ENCODE results near the gene GZF1. TPM values are rescaled to one million over a fixed set of nuclear protein-coding genes. Genes with fewer than 3 reads are reported as not detected.

GZF1 gene
- total RNA-seq: 1 to 10 TPM; 5.9 to 9.5 TPM

DNA sequence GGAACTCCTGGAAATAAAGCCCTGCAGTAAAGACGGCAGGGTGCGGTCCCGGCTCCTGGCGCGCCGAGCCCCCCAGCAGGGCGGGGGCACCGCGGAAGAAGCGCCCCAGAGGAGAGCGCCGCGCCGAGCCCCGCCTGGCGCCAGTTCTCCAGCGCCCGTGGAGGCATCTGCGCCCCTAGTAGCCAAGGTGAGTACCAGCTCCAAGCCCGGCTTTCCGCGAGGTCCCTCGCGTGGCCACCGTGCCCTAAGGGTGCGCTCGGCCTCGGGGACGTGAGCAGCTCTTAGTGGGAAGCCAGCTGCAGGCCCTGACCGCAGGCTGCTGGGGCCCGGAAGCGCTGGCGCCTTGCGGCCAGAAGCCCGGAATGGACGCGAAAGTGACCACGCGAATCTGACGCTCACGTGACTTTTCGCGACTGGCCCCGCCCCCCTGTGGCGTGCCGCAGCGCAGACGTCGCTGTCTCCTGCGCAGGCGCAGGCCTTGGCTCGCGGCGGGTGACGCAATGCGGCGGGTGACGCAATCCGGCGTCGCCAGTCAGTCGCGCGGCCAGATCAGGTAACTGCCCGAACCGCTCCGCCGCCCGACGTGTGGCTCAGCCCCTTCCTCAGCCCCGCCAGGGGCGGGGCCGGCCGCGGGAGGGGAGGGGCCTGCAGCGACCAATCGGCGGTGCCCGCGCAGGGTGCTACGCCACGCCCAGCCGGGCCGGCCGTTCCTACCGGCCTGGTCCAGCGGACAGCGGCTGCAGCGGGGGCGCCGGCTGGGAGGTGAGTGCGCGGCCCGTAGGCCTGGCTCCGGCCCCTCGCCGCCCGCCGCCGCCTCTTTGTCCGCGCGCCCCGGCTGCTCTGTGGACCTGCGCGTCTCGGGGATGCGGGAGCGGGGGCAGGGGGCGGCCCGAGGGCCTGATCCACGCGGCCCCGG lies at the start of gene GZF1:
Gene GZF1 (plus strand): TSS at position 707 of the 916 bp plus-strand sequence. CDS start 2,202 bp downstream, outside the sequence.
- H3K4me1 Mint-ChIP-seq (ENCODE audit: low read depth): peaks cover 57% of the 10 kb centered on the region
- ATAC-seq (replicated peaks in 1 of 2) (peak; percentile 81), DNase-seq (peak; percentile 97 to 99)
- peaks cover 4 to 15% of the 10 kb centered on the region in 2 donors for H3K36me3 Mint-ChIP-seq (ENCODE audit: insufficient read depth in 2 of 2)
- H3K4me3 Mint-ChIP-seq: peak within 1 kb of the TSS; percentile 95 to 96
- H3K27ac Mint-ChIP-seq: peak within 1 kb of the TSS; percentile 99
- H3K9me3 Mint-ChIP-seq: no peaks in the 10 kb centered on the region
- H3K27me3 Mint-ChIP-seq (ENCODE audit: low read depth): no peaks in the 10 kb centered on the region

DNA sequence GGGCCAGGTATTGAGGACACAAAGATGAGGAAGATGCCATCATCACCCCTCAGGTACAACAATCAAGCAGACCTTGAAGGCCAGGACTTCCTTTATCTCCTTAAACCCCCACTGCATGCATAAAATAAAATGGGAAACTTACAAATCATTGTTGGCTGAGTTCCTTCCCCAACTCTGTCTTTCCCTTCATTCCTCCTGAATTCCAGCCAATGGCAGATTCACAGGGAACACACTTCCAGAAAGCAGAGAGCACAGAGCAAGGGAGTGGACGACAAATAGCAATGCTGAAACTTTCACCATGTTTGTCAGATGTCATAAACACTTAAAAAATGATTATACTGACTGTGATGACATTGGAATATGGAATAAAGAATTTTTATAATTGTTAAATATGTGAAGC lies 48.7 kb upstream of the GZF1 start:
- DNase-seq (no peak), ATAC-seq (replicated peaks in 1 of 2) (no peak)
- no peaks in the 10 kb centered on the region for H3K36me3 Mint-ChIP-seq (ENCODE audit: insufficient read depth in 2 of 2)
- H3K27ac Mint-ChIP-seq: no peak overlapping the region
- peaks cover 5% of the 10 kb centered on the region for H3K4me1 Mint-ChIP-seq (ENCODE audit: low read depth)
- H3K9me3 Mint-ChIP-seq: no peaks in the 10 kb centered on the region
- H3K27me3 Mint-ChIP-seq (ENCODE audit: low read depth): peaks cover 6% of the 10 kb centered on the region
- no peak overlapping the region for H3K4me3 Mint-ChIP-seq

DNA sequence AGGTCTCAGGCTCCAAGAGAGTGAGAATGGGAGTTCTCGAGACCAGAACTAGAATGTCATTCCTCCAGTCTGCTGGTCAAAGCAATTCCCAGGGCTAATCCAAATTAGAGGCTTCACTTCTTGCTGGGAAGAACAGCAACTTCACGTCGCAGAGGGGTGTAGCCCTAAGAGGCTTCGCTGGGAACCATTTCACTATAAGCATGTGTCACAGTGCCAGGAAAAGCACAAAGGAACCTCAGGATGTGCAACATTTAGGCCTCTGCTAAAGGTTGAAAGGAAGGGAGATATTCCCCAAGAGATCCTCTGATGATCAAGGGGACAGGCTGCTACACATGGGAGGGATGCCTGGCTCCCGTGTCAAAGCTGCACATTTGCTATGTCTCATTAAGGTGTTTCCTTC lies 47.3 kb upstream of the GZF1 start:
- H3K27ac Mint-ChIP-seq: no peak overlapping the region
- H3K4me1 Mint-ChIP-seq (ENCODE audit: low read depth): no peaks in the 10 kb centered on the region

DNA sequence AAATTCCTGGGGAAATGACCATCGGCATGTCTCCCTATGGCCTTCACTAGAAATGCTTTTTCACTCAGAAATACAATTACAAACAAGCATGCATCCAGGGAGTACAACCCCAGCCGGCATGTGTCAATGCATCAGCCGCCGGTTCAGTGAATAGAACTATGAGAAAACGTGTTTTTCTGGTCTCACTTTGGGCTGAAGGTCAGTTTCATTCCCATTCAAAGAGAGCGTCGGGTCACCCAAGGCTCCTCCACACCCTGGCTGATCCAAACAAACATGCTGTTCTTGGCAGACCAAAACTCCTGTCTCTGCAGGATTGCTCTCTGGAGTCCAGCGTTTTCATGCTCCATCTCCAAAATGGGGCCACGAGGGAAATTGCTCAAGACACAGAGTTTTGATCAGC lies 46.9 kb upstream of the GZF1 start:
- Mint-ChIP-seq H3K4me1 (ENCODE audit: low read depth) (no peaks in the 10 kb centered on the region), H3K4me3 (no peak overlapping the region), H3K36me3 (ENCODE audit: insufficient read depth in 2 of 2) (no peaks in the 10 kb centered on the region), H3K27me3 (ENCODE audit: low read depth) (peaks cover 6% of the 10 kb centered on the region), H3K9me3 (no peaks in the 10 kb centered on the region), H3K27ac (no peak overlapping the region)
- DNase-seq (no peak), ATAC-seq (replicated peaks in 1 of 2) (no peak)

More for the DNA sequence above, 47.3 kb upstream of the GZF1 start:
- no peak for DNase-seq
- Mint-ChIP-seq H3K27me3 (ENCODE audit: low read depth) (peaks cover 6% of the 10 kb centered on the region), H3K9me3 (no peaks in the 10 kb centered on the region), H3K4me3 (no peak overlapping the region), H3K36me3 (ENCODE audit: insufficient read depth in 2 of 2) (no peaks in the 10 kb centered on the region)
- no peak for ATAC-seq (replicated peaks in 1 of 2)

DNA sequence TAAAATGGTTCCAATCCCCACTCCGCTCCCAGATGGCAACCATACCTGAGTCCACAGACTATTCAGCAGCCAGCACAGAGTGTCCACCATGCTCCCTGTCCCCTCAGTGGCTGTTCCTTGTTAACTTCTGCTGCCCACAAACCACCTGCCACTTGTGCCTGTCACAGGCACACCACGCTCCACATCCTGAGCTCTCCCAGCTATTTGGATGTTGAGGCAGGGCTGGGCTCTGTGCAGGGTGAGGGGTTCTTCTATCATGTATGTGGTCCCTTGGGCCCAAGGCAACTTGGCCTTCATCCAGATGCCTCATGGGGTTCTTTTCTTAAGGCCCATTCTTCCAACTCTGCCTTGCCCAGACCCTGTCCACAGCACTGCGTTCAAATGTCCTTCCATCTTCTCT lies 45.4 kb upstream of the GZF1 start:
- peaks cover 6% of the 10 kb centered on the region for H3K27me3 Mint-ChIP-seq (ENCODE audit: low read depth)

DNA sequence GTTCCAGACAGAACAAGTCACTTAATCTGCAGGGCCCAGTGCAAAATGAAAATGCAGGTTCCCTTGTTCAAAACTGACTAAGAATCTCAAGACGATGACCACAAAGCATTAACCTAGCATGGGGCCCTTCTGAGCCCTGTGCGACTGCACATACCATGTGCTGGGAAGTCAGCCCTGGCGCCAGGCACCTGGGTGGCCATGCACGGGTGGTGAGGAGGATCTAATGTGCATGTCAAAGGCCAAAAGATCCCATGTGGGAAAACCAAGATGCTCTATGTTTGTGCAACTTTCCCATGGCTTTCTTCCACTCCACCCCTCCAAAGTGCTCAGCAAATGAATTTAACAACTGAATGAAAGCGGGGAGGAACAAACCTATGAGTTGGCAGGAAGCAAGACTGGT lies 44.9 kb upstream of the GZF1 start:
- peaks cover 6% of the 10 kb centered on the region for H3K27me3 Mint-ChIP-seq (ENCODE audit: low read depth)
- no peak for DNase-seq
- no peak overlapping the region for H3K27ac Mint-ChIP-seq
- no peaks in the 10 kb centered on the region for H3K36me3 Mint-ChIP-seq (ENCODE audit: insufficient read depth in 2 of 2)
- no peaks in the 10 kb centered on the region for H3K4me1 Mint-ChIP-seq (ENCODE audit: low read depth)
- H3K9me3 Mint-ChIP-seq: no peaks in the 10 kb centered on the region
- ATAC-seq (replicated peaks in 1 of 2): no peak
- no peak overlapping the region for H3K4me3 Mint-ChIP-seq

More for the DNA sequence above, 45.4 kb upstream of the GZF1 start:
- ATAC-seq (replicated peaks in 1 of 2): no peak
- no peak overlapping the region for H3K4me3 Mint-ChIP-seq
- H3K36me3 Mint-ChIP-seq (ENCODE audit: insufficient read depth in 2 of 2): no peaks in the 10 kb centered on the region
- H3K9me3 Mint-ChIP-seq: no peaks in the 10 kb centered on the region
- no peak overlapping the region for H3K27ac Mint-ChIP-seq
- DNase-seq: no peak
- H3K4me1 Mint-ChIP-seq (ENCODE audit: low read depth): no peaks in the 10 kb centered on the region

DNA sequence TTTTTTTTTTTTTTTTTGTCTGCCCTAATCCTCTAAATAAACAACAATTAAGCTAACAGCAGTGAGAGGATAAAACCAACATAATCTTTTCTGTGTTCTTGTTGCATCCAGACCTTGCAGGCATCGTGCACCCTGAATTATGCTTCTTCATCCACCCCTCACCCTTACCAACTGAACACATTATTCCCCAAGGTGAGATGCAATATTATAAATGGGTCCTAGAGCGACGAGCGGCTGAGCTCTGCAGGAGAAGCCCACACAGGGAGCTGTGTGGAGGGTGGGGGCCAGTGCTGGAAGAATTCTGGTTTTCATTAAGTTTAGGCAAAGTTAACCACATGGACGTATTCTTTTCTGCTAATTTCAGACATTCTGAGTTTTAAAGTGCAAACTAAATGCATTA lies 43.6 kb upstream of the GZF1 start:
- Mint-ChIP-seq H3K4me3 (no peak overlapping the region), H3K27me3 (ENCODE audit: low read depth) (no peaks in the 10 kb centered on the region)
- no peak for ATAC-seq (replicated peaks in 1 of 2)

DNA sequence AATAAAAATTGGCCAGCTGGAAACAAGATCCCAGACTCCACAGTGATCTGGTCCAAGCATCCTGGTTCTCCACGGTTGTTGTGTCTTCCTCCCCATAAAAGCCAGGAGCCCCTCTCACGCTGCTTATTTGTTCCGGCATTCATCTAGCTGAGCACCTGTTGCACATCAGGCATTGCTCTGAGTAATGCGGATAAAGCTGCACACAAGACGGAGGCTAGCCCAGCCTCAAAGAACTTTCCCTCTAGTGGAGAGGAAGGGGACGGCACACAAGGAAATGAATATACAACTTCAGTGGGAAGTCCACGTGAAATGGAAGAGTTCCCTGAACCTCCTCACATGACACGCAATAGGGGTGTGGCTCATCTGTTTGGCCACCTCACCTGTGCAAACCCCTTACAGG lies 41.7 kb upstream of the GZF1 start:
- no peaks in the 10 kb centered on the region for H3K27me3 Mint-ChIP-seq (ENCODE audit: low read depth)
- no peak for ATAC-seq (replicated peaks in 1 of 2)

More for the DNA sequence above, 43.6 kb upstream of the GZF1 start:
- DNase-seq: no peak
- Mint-ChIP-seq H3K36me3 (ENCODE audit: insufficient read depth in 2 of 2) (no peaks in the 10 kb centered on the region), H3K27ac (no peak overlapping the region), H3K4me1 (ENCODE audit: low read depth) (no peaks in the 10 kb centered on the region), H3K9me3 (no peaks in the 10 kb centered on the region)

DNA sequence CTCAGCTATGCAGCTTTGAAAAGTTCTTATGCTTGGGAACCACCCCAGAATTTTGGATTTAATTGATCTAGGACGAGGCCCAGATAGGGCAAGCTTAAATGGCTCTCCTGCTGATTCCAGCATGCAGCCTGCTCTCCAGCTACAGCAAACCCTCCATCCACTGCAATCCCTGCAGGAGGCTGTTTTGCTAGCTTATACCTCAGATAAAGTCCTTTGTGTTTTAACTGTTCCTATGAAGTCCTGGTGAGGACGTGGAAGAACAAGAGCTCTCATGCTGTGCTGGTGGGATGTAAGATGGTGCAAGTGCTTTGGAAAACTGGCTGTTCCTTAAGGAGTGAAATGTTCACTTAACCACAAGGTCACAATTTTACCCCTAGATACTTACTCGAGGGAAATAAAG lies 36.9 kb upstream of the GZF1 start:
- H3K4me3 Mint-ChIP-seq: no peak overlapping the region
- no peaks in the 10 kb centered on the region for H3K4me1 Mint-ChIP-seq (ENCODE audit: low read depth)
- no peaks in the 10 kb centered on the region for H3K27me3 Mint-ChIP-seq (ENCODE audit: low read depth)
- no peak overlapping the region for H3K27ac Mint-ChIP-seq
- ATAC-seq (replicated peaks in 1 of 2) (no peak), DNase-seq (no peak)
- no peaks in the 10 kb centered on the region for H3K9me3 Mint-ChIP-seq
- peaks cover 1 to 3% of the 10 kb centered on the region in 2 donors for H3K36me3 Mint-ChIP-seq (ENCODE audit: insufficient read depth in 2 of 2)

More for the DNA sequence above, 41.7 kb upstream of the GZF1 start:
- Mint-ChIP-seq H3K27ac (no peak overlapping the region), H3K4me1 (ENCODE audit: low read depth) (no peaks in the 10 kb centered on the region), H3K9me3 (no peaks in the 10 kb centered on the region), H3K4me3 (no peak overlapping the region), H3K36me3 (ENCODE audit: insufficient read depth in 2 of 2) (no peaks in the 10 kb centered on the region)
- no peak for DNase-seq

DNA sequence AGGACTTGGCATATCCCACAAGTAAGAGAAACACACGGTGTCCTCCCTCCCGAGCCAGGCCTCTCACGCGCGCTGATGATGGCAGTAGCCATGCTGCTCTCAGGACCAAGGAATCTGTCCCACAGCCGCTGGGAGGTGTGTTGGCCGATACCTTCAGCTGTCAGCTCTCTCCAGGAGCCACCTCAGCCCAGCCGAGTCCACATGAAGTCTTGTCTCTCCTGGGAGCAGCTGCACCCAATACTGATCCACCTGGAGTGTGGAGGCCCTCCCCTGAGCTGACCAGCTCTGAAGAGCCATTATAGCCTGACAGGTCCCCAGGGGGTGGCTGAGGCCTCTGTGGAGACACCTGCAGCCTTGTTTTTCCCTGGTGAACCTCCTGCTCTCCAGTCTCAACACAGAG lies 35.2 kb upstream of the GZF1 start:
- Mint-ChIP-seq H3K9me3 (no peaks in the 10 kb centered on the region), H3K27me3 (ENCODE audit: low read depth) (no peaks in the 10 kb centered on the region), H3K4me1 (ENCODE audit: low read depth) (no peaks in the 10 kb centered on the region), H3K27ac (no peak overlapping the region), H3K36me3 (ENCODE audit: insufficient read depth in 2 of 2) (peaks cover 3 to 4% of the 10 kb centered on the region in 2 donors), H3K4me3 (no peak overlapping the region)
- no peak for DNase-seq
- ATAC-seq (replicated peaks in 1 of 2): no peak

DNA sequence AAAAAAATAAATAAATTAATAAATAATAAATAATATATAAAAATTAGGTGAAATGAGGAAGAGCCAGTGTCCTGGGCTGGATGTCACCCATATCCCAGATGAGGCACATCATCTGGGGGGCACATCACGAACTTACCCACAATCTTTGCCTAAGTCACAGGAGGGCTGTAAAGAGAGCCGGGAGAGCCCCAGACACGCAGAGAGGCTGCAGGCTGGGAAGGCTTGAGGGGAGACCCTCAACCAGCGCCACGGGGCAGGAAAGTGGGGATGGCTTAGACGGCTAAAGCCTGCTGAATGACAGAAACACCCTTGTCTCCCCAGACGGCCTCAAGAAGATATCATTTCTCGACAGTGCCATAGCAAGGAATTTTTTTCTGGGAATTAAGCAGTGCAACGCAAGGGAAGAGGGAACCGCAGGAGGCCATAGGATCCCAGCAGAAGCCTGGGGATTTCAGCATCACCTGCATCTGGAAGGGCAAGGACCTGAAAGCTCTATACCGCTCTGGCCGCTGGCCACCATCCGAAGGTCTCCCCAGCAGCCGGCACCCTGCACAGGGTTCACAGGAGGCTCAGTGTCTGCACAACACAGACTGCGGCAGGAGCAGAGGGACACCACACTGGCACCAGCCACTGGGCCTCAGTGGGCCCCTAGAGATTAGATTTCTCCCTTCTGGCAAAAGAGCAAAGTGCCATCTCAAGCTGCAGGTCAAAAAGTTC lies 34.2 kb upstream of the GZF1 start:
- no peak for DNase-seq
- no peaks in the 10 kb centered on the region for H3K4me1 Mint-ChIP-seq (ENCODE audit: low read depth)
- no peak overlapping the region for H3K4me3 Mint-ChIP-seq
- H3K27ac Mint-ChIP-seq: no peak overlapping the region
- no peak for ATAC-seq (replicated peaks in 1 of 2)
- H3K27me3 Mint-ChIP-seq (ENCODE audit: low read depth): no peaks in the 10 kb centered on the region
- no peaks in the 10 kb centered on the region for H3K9me3 Mint-ChIP-seq
- H3K36me3 Mint-ChIP-seq (ENCODE audit: insufficient read depth in 2 of 2): peaks cover 3 to 4% of the 10 kb centered on the region in 2 donors

DNA sequence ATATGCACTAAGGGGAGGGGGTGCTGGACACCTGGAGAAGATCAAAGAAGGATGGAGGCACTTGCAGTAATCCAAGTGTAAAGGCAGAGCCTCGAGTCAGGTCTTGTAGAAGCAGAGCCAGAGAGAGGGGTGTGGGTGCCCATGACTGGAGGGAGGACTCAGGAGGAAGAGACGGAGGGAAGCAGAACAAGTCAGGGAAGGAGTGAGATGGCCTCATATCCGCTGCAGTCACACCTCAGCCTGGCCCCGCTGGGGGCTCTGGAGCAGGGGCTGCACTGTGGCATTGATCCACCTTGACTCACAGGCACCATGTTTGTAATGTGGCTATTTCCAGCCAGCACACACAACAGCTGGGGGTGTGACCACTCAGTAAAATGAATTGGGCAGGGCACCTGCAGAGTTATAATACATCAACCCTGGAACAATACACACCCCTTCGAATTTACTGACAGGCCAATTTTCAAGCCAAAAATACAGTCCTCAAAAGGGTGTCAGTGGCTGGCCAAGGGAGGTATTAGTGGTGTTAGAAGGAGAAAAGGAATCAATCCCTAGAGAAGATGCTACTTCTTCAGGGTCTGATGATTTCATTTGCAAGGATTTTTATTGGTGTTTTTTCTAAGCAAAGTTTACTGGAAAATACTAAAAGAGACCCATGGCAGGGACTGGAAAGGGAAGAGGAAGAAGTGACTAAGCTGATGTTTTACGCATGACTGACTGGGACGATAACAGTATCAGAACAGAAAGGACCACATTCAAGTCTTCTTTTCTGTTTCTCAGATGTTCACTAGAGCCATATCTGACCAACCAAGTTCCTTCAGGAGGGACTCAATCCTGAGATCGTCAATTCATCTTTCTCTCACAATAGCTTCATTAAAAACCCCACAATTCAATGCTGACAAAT lies 30.3 kb upstream of the GZF1 start:
- DNase-seq (no peak), ATAC-seq (replicated peaks in 1 of 2) (no peak)
- Mint-ChIP-seq H3K9me3 (no peaks in the 10 kb centered on the region), H3K4me3 (no peak overlapping the region), H3K27ac (no peak overlapping the region), H3K27me3 (ENCODE audit: low read depth) (no peaks in the 10 kb centered on the region), H3K36me3 (ENCODE audit: insufficient read depth in 2 of 2) (peaks cover 3 to 4% of the 10 kb centered on the region in 2 donors), H3K4me1 (ENCODE audit: low read depth) (no peaks in the 10 kb centered on the region)

All from activated T-cell treated with anti-CD3 and anti-CD28 coated beads, Interleukin-2, amount 50 U/mL, for 72 hours (primary cell).